Fibroblast of lung (primary cell): ENCODE results near the gene IFITM5.
"Not testable (repeated sequence)": the region's sequence is repeated elsewhere in the genome, so short reads cannot be mapped to it uniquely, and the experiment has no call there.

Experiments
- EZH2 ChIP-seq: IDR thresholded peaks from 2 replicates; pipeline ENCODE4 v1.5.1; 2012; ENCODE audit warnings: low read length, control low read depth, mild to moderate bottlenecking; ENCODE audit errors: missing control alignments
- TF ChIP-seq, protein P1 (sequence below), 2 donors: IDR thresholded peaks in 1 of 2; conservative IDR thresholded peaks in 1 of 2; 1 replicate in 1 of 2; 2 replicates in 1 of 2; pipeline ENCODE4 v1.5.1; 2011 to 2012; ENCODE audit warnings: low read length in 2 of 2, control low read depth in 1 of 2, inconsistent platforms in 1 of 2, low read depth in 1 of 2, mild to moderate bottlenecking in 1 of 2

GRCh38 chr11:268716-269145 is 30.6 kb downstream of the IFITM5 start:
- TF ChIP-seq EZH2, result not testable (repeated sequence)
- TF ChIP-seq, protein P1, sequence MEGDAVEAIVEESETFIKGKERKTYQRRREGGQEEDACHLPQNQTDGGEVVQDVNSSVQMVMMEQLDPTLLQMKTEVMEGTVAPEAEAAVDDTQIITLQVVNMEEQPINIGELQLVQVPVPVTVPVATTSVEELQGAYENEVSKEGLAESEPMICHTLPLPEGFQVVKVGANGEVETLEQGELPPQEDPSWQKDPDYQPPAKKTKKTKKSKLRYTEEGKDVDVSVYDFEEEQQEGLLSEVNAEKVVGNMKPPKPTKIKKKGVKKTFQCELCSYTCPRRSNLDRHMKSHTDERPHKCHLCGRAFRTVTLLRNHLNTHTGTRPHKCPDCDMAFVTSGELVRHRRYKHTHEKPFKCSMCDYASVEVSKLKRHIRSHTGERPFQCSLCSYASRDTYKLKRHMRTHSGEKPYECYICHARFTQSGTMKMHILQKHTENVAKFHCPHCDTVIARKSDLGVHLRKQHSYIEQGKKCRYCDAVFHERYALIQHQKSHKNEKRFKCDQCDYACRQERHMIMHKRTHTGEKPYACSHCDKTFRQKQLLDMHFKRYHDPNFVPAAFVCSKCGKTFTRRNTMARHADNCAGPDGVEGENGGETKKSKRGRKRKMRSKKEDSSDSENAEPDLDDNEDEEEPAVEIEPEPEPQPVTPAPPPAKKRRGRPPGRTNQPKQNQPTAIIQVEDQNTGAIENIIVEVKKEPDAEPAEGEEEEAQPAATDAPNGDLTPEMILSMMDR (conservative IDR thresholded peaks at IDR 0.05 in 1 of 2, IDR thresholded peaks at IDR 0.05 in 1 of 2; ENCODE audit: low read depth in 1 of 2, low read length in 2 of 2), result peak; percentile 23 to 29
